DMS 273 (cell line): ENCODE data around the gene RHOA.
A peak's percentile ranks its signal among the peaks of the same experiment; 100 is the strongest.
"Not testable (repeated sequence)": the region's sequence is repeated elsewhere in the genome, so short reads cannot be mapped to it uniquely, and the experiment has no call there.

Experiments used
- DNase-seq: peaks from one replicate; lab custom pipeline; 2025; ENCODE audit not compliant: unreplicated experiment; lab: John Stamatoyannopoulos, UW

RHOA gene

GRCh38 chr3:49371946-49372345, 39.8 kb downstream of the RHOA start:
- no peak for DNase-seq

GRCh38 chr3:49370585-49371290, 41.0 kb downstream of the RHOA start:
- DNase-seq: no peak

- no peak for DNase-seq
Measured at GRCh38 chr3:49362561-49362960, 49.2 kb downstream of the RHOA start.

- DNase-seq: peak; percentile 8
Measured at GRCh38 chr3:49359623-49360022, 52.2 kb downstream of the RHOA start.

GRCh38 chr3:49358884-49359225, 52.9 kb downstream of the RHOA start:
- DNase-seq: no peak

- DNase-seq: peak; percentile 98
Measured at GRCh38 chr3:49358217-49358883, 53.4 kb downstream of the RHOA start, which contains the start of gene GPX1. Gene GPX1, minus strand, starts transcription at chr3:49358353. Its CDS starts 75 bp downstream, at chr3:49358278.

GRCh38 chr3:49357443-49358216, 54.1 kb downstream of the RHOA start:
- peak; percentile 52 for DNase-seq

GRCh38 chr3:49357095-49357442, 54.7 kb downstream of the RHOA start:
- DNase-seq: peak; percentile 13

- no peak for DNase-seq
Measured at GRCh38 chr3:49352890-49353421, 58.8 kb downstream of the RHOA start.

- DNase-seq: no peak
Measured at GRCh38 chr3:49352281-49352680, 59.5 kb downstream of the RHOA start.

GRCh38 chr3:49351521-49352011, 60.2 kb downstream of the RHOA start:
- DNase-seq: no peak

GRCh38 chr3:49349348-49350114, 62.2 kb downstream of the RHOA start:
- DNase-seq: no peak

GRCh38 chr3:49348361-49348760, 63.4 kb downstream of the RHOA start:
- DNase-seq: not testable (repeated sequence)

GRCh38 chr3:49346797-49347251, 65.0 kb downstream of the RHOA start:
- no peak for DNase-seq

- no peak for DNase-seq
Measured at GRCh38 chr3:49343163-49343562, 68.6 kb downstream of the RHOA start.

GRCh38 chr3:49341996-49342395, 69.8 kb downstream of the RHOA start:
- DNase-seq: no peak

GRCh38 chr3:49339941-49340800, 71.6 kb downstream of the RHOA start, which contains the start of gene USP4:
Gene USP4, minus strand, starts transcription at chr3:49340053. Its CDS starts 29 bp downstream, at chr3:49340024.
- peak; percentile 93 for DNase-seq

GRCh38 chr3:49339581-49339940, 72.2 kb downstream of the RHOA start:
- DNase-seq: peak; percentile 76

- no peak for DNase-seq
Measured at GRCh38 chr3:49333916-49334633, 77.7 kb downstream of the RHOA start.
